NCI-H226 (cell line): ENCODE data around the gene ARL6IP5.

Experiments used
- DNase-seq: peaks from one replicate; pipeline ENCODE4 v3.0.0-alpha.2; 2015

The ARL6IP5 gene

GRCh38 chr3:69087030-69087791 is 2.5 kb downstream of the ARL6IP5 start:
- no peak for DNase-seq

- DNase-seq = no peak
Measured at GRCh38 chr3:69088063-69088462, 3.3 kb downstream of the ARL6IP5 start.

- no peak for DNase-seq
Measured at GRCh38 chr3:69090021-69090420, 5.3 kb downstream of the ARL6IP5 start.

GRCh38 chr3:69091389-69092029 is 6.8 kb downstream of the ARL6IP5 start:
- DNase-seq = no peak

- DNase-seq = no peak
Measured at GRCh38 chr3:69092030-69092516, 7.3 kb downstream of the ARL6IP5 start.

- no peak for DNase-seq
Measured at GRCh38 chr3:69094467-69095205, 9.9 kb downstream of the ARL6IP5 start.

GRCh38 chr3:69095636-69096035 is 10.9 kb downstream of the ARL6IP5 start:
- DNase-seq = no peak

- no peak for DNase-seq
Measured at GRCh38 chr3:69096299-69096698, 11.6 kb downstream of the ARL6IP5 start.

- DNase-seq = no peak
Measured at GRCh38 chr3:69097407-69098086, 12.8 kb downstream of the ARL6IP5 start.

- DNase-seq = no peak
Measured at GRCh38 chr3:69099576-69099975, 14.8 kb downstream of the ARL6IP5 start.

GRCh38 chr3:69102384-69102783 is 17.6 kb downstream of the ARL6IP5 start:
- DNase-seq = no peak

GRCh38 chr3:69103123-69103522 is 18.4 kb downstream of the ARL6IP5 start:
- DNase-seq = no peak

GRCh38 chr3:69104586-69104985 is 19.8 kb downstream of the ARL6IP5 start:
- DNase-seq = no peak

- DNase-seq = no peak
Measured at GRCh38 chr3:69105320-69105719, 20.6 kb downstream of the ARL6IP5 start.

- DNase-seq = no peak
Measured at GRCh38 chr3:69107841-69108240, 23.1 kb downstream of the ARL6IP5 start.

GRCh38 chr3:69108811-69109210 is 24.1 kb downstream of the ARL6IP5 start:
- no peak for DNase-seq

GRCh38 chr3:69110941-69111546 is 26.3 kb downstream of the ARL6IP5 start:
- no peak for DNase-seq

GRCh38 chr3:69113536-69113935 is 28.8 kb downstream of the ARL6IP5 start:
- DNase-seq = peak; percentile 45

GRCh38 chr3:69115731-69116130 is 31.0 kb downstream of the ARL6IP5 start:
- no peak for DNase-seq

- DNase-seq = no peak
Measured at GRCh38 chr3:69116162-69116561, 31.4 kb downstream of the ARL6IP5 start.

GRCh38 chr3:69116897-69117296 is 32.2 kb downstream of the ARL6IP5 start:
- no peak for DNase-seq

GRCh38 chr3:69118555-69118954 is 33.8 kb downstream of the ARL6IP5 start:
- DNase-seq = no peak

GRCh38 chr3:69119138-69119537 is 34.4 kb downstream of the ARL6IP5 start:
- no peak for DNase-seq
